NCI-H2227 (cell line): ENCODE results near the gene RASD1.

Experiments used
- DNase-seq: peaks from one replicate; lab custom pipeline; 2025; ENCODE audit not compliant: unreplicated experiment; lab: John Stamatoyannopoulos, UW

Gene RASD1

DNA sequence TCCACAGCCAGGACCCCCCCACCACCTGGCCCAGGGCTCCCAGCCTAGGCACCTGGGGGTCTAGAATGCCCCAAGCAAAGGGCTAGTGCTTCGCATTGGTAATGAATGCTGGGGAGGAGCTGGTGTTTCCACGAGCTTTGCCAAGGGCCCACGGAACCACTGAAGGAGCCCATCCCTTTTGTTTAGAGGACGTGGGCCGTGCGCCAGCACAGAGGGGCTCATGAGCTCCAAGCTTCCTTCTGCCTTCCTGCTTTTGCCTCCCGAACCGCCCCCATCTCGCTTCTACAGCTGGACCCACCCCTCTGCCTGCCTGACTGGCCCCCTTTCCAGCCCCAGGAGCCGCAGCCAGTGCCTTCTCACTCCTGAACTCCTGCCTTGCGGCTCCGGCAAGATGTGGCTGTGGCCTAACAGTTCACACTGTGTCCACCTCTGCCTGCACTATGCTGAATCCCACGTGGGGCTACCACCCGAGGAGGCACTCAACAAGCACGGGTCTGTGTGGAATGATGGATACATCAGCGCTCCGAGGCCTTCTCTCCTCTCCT lies 31.8 kb upstream of the RASD1 start:
- DNase-seq, result no peak

DNA sequence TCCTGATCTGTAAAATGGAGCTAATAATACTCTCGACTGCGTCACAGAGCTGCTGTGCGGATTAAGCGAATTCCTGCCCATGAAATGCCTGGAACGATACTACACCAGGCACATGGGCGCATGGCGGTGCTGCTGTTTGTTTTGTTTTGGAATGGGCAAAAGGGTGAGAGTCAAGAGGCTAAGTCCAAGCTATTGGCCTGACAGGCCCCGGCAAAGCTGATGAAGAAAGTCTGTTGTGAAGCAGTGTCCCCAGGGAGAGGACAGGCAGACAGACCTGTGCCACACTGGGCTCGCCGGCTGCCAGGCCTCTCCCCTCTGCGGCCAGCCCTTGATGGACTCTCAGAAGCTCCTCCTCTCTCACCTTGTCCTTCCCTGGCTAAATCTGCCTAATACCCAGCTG lies 31.3 kb upstream of the RASD1 start:
- no peak for DNase-seq

DNA sequence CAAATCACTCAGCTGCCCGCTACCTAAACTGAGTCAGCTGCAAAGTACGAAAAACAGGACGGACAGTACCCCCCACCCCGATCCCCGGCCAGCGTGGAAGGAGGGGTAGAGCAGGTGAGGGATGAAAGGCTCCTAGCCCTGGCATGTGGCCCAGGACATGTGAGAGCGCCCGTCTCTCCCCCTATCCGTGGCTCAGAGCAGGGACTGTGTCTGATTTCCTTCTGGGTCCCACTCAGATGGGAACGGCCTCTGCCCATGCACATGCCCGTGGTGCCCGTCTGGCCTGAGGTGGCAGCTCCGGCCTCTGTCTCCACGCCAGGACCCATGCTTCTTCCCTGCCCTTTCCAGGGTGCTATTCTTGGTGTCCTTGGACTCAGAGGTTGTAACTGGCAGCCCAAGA lies 30.2 kb upstream of the RASD1 start:
- no peak for DNase-seq

DNA sequence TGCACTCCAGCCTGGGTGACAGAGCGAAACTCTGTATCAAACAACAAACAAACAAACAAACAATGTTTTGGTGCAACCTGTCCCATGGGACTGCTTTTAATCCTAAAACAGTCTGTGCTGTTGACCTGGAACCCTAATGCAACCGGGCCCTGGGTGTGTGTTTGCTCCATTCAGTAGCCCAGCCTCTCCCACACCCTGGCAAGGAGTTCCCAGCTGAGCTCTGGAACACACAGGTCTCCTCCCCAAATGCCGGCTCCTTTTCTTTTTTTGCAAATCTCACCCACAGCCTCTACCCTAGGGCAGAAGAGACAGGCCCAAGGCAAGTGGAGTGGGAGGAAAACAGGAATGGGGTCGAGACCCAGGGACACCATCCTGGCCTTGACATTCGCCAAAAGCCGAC lies 29.8 kb upstream of the RASD1 start:
- DNase-seq, result no peak

DNA sequence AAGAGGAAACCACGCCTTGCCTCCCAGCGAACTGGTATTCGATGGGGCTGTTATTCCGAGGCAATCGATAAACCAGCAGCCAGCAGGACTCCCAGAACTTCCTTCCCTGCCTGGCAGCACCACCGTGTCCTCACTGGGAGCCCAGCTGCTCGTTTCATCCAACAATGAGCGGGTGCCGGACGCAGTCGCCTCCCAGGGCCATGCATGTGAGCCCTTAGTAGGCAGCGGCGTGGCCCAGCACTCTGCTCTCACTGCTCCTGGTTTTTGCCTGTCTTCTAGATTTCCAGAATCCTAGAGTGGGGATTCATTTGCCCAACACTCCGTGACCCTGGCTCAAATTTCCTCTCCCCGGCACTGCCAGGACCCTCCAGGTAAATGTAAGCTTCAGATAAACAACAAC lies 29.1 kb upstream of the RASD1 start:
- DNase-seq, result no peak

DNA sequence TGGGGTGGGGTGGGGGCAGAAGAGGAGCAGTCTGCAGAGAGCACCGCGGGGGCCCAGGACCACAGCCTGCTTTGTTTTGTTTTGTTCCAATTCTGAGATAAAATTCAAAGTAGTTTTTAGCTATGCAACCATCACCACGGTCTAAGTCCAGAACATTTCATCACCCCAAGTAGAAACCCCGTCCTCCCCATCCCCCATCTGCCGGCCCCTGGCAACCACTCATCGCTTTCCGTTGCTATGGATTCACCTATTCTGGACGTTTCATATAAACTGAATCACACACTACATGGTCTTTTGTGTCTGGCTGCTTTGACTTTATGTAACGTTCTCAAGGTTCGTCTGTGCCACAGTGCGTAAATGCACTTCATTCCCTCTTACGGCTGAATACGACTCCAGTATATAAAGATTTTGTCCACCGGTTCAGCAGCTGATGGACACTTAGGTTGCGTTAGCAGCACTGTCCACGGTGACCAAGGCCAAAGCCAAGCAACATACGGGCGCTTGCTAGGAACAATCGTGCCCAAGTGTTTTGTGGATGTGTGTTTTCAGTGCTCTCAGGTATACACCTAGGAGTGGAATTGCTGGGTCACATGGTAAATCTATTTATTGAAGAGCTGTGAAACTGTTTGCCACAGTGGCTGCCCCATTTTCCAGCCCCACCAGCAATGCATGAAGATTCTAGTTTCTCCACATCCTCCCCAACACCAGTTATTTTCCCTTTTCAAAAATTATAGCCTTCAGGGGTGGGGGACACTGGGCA lies 27.7 kb upstream of the RASD1 start:
- DNase-seq, result no peak

DNA sequence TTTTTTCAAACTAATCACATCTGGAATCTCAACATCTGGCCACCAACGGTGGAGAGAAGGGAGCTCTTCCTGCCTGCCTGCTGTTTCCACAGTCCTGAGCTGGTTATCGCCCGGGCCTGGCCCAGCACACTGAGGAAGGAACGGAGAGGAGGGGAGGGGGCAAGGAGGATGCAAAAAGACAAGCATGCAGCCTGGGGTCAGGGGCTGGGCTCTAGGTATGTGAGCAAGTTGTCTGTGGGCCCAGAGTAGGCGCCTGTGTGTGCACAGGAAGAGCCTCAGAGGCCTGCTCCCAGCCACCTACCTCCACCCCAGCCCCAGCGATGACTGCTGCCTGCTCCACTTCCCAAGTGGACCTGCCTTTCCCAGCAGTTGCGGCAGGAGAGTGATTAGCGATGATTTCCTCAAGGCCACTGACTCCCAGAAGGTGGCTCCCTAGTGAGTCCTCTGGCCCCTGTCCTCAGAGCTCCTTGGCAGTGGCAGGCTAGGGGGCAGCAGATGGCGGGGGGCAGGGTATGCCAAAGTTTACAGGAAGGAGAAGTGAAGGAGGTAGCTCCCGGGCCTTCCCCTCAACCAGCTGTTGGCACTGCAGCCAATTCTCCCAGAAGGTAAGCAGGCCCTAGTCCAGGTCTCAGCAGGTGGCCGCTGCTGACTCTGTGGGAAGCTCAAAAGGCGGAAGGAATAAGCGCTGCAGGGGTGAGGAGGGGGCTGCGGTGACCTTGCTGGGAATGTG lies 27.0 kb upstream of the RASD1 start:
- no peak for DNase-seq

DNA sequence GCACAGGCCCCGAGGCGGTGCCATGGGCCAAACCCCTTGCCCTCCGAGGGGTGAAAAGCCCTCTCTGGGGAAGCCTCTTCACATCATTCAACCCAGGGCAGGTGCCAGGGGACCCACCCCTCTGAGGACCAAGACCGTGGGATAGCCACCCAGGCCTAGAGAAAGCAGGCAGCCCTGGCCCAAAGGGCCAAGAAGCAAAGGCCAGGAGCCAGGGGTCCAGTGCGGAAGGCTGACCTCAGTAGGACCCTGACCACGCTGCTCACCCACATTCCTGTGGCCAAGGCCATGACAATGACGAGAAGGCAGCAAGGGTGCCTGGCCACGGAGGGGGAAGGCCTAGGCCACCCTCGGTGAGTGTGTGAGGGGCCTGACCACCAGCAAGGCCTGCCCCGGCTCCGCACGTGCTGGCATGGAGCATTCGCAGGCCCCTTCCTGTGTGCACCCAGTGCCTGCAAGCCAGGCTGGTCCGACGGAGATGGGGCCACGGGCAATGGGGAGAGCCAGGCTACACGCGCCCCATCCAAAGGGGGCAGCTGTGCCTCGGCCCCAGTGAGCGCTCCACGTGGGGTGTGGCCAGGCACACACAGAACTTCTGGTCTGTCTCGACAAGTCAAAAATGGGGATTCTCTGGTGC lies 24.5 kb upstream of the RASD1 start:
- no peak for DNase-seq

DNA sequence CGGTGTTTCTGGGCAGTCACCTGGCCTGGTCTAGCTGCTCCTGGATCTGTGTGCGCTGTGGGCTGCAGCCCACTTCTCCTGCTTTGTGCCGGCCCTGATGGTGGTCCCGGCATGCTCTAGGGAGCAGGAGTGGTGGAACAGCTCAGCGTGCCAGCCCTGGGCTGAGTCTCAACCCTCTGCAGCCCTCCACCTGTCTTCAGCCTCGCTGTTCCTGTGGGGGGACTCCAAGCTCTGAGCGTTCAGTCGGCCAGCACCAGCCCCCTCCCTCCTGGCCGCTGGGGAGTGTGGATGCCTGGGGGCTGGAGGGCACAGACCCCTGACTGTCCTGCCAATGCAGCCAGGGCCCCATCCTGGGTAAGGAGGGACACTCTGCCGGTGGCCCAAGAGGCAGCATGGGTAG lies 23.7 kb upstream of the RASD1 start:
- DNase-seq, result no peak

DNA sequence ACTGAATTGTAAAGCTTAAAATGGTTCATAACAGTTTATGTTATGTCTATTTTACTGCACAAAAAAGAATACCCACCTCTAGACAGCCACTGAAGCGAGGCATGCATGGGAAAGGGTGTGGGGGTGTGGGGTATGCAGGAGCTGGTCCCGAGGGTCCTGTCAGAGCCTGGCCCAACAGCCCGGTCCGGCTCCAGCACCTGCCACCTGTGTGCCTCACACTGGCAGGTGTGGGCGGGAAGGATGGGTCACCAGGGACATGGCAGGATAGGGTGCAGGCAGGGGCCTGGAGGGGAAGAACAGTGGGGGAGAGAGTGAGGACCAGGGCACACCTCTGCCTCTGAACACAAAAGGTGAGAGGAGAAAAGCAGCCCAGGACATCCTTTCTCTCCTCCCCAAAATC lies 22.8 kb upstream of the RASD1 start:
- DNase-seq, result no peak

DNA sequence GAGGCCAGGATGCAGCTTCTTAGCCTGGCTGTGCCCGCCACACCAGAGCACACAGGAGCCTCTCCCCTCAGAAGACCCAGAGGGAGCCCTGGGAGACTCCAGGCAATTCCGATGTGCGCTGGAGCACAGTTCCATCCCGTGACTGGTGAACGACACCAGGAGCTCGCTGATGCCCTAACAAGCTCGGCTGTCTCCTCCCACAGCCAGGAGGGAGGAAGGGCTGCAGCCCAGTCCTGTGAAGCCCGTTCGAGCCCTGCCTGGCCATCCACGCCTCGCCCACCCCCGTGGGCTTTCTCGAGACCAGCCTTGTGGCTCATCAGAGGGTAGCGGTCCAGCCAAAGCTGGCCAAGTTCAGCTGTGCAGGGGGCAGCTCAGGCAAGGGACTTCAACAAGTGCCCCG lies 21.8 kb upstream of the RASD1 start:
- DNase-seq, result no peak

DNA sequence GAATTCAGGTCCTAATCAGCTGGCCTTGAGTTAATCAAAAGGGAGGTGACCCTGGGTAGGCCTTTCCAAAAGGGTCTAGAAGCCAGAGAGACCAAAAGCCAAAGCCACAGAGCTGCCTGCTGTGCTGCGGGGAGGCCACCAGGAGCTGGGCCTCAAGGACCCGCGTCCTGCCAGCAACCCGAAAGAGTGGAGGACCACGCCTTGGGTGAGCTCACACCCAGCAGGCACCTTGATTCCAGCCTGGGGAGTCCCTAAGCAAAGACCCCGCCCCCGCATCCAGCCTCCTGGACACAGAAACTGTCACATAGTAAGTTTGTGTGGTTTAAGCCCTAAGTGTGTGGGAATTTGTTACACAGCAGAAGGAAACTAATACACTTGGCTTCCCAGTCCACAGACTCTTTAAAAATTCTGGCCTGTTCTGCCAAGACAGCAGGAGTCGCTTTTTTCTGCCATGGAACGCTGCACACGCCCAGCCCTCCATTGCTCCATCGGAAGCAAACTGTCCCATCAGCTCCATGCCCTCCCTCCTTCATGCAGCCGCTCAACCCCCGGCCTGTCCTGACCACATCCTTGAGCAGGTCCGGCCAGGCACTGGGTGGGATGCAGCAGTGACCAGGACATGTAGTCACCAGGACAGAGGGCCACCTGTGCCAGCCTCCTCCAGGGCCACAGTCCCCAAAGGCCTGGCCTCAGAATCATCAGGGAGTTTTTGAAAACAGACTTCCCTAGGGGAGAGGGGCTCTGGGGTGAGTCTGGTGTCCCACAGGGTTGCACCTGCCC lies 20.9 kb upstream of the RASD1 start:
- DNase-seq, result no peak

DNA sequence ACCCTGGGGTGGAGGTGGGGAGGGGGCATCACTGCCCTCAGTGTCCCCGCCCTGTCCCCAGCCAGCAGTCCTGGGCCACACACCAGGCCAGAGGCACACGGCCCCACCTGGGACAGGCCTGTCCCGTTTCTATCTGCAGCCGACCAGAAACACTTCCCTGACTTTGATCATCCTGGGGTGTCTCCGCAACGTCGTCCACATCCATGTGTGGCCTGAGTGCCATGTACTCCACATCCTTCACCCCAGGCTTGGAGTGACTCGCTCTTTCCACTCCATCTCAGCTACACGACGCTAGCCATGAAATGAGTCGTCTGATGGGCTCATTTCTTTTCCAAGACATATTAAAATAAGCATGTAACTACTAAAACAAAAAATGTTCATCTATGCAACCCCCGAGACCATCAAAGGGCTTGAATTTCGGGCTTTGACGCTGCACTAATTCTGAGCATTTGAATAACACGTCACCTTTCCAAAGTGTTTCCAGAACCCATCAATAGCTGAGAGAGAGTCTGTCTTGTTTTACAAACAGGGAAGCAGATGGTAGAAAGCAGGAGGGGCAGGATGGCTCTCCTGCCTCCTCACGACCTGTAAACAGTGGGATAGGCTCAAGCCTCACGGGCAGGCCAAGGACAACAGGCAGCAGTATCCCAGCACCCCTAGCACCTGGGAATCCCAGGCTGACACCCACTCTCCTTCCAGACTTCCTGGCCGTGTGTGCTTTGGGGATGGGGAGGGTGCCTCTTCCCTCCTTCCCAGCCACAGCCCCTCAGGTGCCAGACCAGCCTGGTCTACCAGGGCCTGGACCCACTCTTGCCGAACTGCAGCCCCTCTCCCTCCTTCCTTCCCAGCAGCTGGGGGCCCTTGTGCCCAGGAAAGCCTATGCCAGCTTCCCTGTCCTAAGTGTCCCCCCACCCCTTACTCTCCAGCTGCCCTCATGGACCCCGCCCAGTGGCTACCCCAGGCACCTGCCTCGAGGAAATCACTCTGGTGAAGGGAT lies 20.0 kb upstream of the RASD1 start:
- no peak for DNase-seq

DNA sequence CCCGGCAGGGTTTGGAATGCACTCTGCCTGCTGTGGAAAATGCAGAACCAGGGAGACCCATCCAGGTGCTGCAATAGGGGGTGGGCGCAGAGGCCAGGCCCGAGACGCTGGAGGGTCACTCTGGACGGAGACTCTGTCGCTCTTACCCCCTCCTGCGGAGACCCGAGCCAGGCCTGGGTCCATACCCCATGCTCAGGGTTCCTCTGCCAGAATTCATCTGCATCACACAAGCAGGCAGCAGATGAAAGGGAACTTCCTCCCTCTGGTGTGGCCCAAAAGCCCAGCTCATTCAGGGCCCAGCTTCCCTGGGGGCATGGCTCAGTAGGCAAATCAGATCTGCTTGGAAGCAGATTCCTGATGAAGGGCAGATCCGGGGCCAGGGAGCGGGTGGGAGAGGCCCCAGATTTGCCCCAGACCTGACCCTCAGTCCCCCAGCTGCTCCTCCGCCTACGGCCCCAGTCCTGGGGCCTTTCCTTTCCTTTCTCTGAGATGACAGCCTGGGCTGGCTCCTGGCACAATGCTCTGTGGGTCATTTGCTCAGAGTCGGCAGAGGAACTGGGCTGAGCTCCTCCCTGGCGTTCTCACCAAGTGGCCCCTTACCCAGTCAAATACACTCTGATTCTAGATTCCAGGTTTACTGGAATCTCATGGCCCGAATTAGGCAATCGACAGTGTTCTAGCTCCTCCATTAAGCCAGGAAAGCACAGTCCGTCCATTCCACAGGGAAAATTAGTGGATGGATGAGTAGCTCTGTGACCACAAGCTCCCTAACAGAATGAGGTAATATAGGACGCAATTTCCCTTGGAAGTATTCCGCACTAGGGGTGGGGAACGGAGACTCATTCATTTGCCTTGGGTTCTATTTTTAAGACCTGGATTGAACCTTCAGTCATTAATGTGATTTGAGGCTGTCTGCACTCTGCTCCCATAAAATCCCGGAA lies 19.1 kb upstream of the RASD1 start:
- no peak for DNase-seq

DNA sequence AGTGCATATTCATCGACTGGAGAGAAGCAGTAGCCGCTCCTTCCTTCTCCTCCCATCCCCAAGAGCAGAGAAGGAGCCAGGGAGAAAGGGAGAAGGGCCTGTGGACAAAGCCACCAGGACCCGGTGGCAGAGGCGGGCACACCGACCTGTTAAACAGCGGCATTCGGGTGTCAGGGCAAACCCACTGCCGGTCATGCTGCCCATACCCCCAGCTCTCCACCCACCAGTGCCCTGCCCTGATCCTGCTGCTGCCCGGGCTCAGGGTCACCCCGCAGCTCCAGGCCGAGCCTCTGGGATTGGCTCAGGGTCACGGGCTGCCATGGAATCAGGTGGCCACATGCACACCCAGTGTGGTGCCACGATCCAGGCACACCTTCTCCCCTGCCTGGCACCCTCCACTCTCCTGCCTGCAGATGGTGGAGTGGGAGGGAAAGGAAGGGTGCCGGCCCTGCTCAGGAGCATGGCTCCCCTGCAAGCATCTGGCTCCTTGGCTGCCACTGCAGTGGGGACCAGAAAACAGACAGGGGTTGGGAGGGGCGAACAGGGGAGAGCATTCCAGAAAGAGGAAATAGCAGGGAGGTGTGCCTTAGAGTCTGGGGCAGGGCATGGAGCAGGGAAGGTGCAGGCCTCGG lies 18.3 kb upstream of the RASD1 start:
- DNase-seq, result no peak

DNA sequence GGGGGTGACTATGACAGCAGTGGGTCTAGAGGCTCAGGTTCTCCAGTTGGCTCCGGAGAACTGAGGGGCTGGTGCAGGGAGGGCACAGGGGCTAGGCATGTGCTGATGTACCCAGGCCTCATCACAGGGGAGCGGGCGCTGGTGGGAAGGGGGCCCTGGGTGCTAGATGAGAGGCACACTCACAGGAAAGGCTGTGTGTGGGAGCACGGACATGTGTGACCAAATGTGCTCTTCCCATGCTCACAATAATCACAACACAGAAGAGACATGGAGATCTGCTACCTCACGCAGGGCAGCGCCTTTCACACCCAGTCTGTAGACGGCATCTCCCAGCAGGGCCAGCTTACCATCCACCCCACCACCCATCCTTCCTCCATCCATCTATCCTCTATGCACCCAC lies 17.4 kb upstream of the RASD1 start:
- DNase-seq, result no peak

DNA sequence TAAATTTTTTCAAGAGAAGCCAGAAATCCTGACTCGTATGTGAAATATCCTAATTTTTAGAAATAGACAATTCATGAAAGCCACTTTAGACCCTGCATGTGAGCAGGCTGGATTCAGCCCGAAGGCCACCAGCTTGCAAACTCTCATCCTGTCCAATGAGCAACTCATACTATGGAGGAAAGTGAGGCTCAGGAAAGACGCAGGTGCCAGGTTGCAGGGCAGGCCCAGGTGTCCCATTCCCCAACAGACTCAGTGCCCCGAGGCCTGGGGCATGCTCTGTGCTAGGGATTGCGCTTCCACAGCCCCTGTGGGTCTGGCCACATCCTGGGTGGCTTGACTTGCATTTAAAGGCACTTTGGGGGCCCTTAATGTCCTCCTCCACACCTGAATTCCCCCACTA lies 16.7 kb upstream of the RASD1 start:
- no peak for DNase-seq
